HL-60 (cell line): Measurements from ENCODE around the gene DNAAF5.

Experiments
- DNase-seq, 2 experiments: peaks; one replicate each; pipeline ENCODE4 v3.0.0-alpha.2; 2010 to 2020; ENCODE audit warnings: low read depth in 1 of 2, low spot score in 1 of 2
- H3K27ac ChIP-seq: fragments of 250-450 bp; sonication (Bioruptor Pico); replicated peaks from 2 replicates; pipeline ENCODE4 v1.5.1; 2020; ENCODE audit warnings: mild to moderate bottlenecking, moderate library complexity
- H3K27me3 ChIP-seq: fragments of 250-450 bp; sonication (Bioruptor Pico); 2 replicates; pipeline ENCODE4 v1.5.1; 2021; ENCODE audit warnings: mild to moderate bottlenecking, moderate library complexity; ENCODE audit not compliant: insufficient read depth, poor library complexity, severe bottlenecking
- H3K4me3 ChIP-seq: replicated peaks from 2 replicates; pipeline ENCODE4 v1.5.1; 2011; ENCODE audit warnings: mild to moderate bottlenecking, control low read depth, low read length; ENCODE audit not compliant: insufficient read depth
- GABPA ChIP-seq: IDR thresholded peaks from 2 replicates; pipeline ENCODE4 v1.6.1; 2012; ENCODE audit warnings: low read depth
- POLR2AphosphoS5 ChIP-seq: IDR thresholded peaks from 2 replicates; pipeline ENCODE4 v1.6.1; 2012; ENCODE audit warnings: low read depth
- SPI1 ChIP-seq: IDR thresholded peaks from 2 replicates; pipeline ENCODE4 v1.6.1; 2012; ENCODE audit warnings: low read depth, mild to moderate bottlenecking, borderline replicate concordance
- TF ChIP-seq, protein P1 (sequence below): IDR thresholded peaks from one replicate; pipeline ENCODE4 v1.5.1; 2011; ENCODE audit warnings: low read length, control low read depth, inconsistent platforms; ENCODE audit not compliant: insufficient read depth
- TF ChIP-seq, protein P2 (sequence below): IDR thresholded peaks from 2 replicates; pipeline ENCODE4 v1.6.1; 2012; ENCODE audit warnings: low read depth; ENCODE audit not compliant: insufficient replicate concordance

The DNAAF5 gene

DNA sequence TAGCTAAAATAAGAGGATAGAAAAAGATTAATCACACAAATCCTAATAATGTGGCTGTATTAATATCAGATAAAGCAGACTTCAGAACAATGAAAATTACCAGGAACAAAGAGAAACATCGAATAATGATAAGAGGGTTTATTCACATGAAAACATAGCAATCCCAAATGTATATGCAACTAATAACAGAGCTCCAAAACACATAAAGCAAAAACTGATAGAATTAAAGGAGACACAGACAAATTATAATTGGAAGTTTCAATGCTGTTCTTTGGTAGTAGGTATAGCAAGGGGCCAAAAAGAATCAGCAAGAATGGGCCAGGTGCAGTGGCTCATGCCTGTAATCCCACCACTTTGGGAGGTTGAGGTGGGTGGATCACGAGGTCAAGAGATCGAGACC is 23.4 kb upstream of the DNAAF5 start:
- TF ChIP-seq, protein P1, sequence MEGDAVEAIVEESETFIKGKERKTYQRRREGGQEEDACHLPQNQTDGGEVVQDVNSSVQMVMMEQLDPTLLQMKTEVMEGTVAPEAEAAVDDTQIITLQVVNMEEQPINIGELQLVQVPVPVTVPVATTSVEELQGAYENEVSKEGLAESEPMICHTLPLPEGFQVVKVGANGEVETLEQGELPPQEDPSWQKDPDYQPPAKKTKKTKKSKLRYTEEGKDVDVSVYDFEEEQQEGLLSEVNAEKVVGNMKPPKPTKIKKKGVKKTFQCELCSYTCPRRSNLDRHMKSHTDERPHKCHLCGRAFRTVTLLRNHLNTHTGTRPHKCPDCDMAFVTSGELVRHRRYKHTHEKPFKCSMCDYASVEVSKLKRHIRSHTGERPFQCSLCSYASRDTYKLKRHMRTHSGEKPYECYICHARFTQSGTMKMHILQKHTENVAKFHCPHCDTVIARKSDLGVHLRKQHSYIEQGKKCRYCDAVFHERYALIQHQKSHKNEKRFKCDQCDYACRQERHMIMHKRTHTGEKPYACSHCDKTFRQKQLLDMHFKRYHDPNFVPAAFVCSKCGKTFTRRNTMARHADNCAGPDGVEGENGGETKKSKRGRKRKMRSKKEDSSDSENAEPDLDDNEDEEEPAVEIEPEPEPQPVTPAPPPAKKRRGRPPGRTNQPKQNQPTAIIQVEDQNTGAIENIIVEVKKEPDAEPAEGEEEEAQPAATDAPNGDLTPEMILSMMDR, result no peak
- TF ChIP-seq, protein P2, sequence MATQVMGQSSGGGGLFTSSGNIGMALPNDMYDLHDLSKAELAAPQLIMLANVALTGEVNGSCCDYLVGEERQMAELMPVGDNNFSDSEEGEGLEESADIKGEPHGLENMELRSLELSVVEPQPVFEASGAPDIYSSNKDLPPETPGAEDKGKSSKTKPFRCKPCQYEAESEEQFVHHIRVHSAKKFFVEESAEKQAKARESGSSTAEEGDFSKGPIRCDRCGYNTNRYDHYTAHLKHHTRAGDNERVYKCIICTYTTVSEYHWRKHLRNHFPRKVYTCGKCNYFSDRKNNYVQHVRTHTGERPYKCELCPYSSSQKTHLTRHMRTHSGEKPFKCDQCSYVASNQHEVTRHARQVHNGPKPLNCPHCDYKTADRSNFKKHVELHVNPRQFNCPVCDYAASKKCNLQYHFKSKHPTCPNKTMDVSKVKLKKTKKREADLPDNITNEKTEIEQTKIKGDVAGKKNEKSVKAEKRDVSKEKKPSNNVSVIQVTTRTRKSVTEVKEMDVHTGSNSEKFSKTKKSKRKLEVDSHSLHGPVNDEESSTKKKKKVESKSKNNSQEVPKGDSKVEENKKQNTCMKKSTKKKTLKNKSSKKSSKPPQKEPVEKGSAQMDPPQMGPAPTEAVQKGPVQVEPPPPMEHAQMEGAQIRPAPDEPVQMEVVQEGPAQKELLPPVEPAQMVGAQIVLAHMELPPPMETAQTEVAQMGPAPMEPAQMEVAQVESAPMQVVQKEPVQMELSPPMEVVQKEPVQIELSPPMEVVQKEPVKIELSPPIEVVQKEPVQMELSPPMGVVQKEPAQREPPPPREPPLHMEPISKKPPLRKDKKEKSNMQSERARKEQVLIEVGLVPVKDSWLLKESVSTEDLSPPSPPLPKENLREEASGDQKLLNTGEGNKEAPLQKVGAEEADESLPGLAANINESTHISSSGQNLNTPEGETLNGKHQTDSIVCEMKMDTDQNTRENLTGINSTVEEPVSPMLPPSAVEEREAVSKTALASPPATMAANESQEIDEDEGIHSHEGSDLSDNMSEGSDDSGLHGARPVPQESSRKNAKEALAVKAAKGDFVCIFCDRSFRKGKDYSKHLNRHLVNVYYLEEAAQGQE, result no peak
- TF ChIP-seq SPI1, result no peak
- TF ChIP-seq POLR2AphosphoS5, result no peak
- TF ChIP-seq GABPA, result no peak
- Histone ChIP-seq H3K4me3 (no peak overlapping the region), H3K27ac (no peak overlapping the region), H3K27me3 (no peaks in the 10 kb centered on the region)
- DNase-seq, result no peak

DNA sequence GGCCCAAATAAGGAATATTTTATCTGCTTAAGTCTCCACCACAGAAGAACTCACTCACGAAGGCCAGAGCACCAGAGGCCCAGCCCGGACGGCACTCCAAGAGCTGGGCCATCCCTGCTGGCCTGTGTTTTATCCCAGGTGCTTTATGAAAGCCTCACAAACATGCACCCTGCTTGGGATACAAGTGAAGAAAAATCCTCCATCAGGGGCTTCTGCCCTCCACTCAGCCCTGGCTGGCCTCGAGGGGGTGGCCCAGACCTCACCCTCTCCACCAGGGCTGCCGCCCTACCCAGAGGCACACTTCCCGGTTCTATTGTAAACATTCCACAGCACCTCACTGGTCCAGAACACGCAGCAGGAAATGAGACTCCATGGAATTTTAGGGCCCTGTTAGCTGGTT is 19.8 kb upstream of the DNAAF5 start:
- Histone ChIP-seq H3K4me3 (no peak overlapping the region), H3K27ac (no peak overlapping the region), H3K27me3 (no peaks in the 10 kb centered on the region)
- no peak for DNase-seq
- TF ChIP-seq, protein P1, result no peak
- TF ChIP-seq, protein P2, result no peak
- no peak for TF ChIP-seq POLR2AphosphoS5
- no peak for TF ChIP-seq GABPA
- TF ChIP-seq SPI1, result no peak

DNA sequence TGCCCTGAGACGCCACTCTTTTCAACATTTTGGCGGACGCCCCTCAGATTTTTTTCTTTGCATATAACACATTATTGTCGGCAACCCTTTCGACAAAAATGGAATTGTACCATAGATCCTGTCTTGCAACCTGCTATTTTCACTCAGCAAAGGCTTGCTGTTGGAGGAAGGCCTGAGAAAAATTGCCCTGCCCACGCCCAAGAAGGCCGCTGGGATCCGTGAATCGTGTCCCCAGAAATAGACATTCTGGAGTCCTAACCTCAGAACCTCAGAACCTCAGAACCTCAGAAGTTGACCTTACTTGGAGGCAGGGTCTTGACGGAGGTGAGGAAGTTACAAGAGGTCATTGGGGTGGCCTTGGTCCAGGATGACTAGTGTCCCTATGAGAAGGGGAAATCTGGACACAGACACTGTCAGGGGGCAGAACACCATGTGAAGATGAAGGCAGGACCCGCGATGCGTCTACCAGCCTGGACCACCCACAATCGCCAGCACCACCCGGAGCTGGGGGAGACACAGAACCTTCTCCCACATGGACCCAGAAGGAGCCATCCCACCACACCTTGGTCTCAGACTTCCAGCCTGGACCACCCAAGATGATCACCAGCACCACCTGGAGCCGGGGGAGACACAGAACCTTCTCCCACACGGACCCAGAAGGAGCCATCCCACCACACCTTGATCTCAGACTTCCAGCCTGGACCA is 19.1 kb upstream of the DNAAF5 start:
- TF ChIP-seq, protein P1, result no peak
- no peak for TF ChIP-seq GABPA
- TF ChIP-seq POLR2AphosphoS5, result no peak
- TF ChIP-seq, protein P2, result no peak
- no peak for TF ChIP-seq SPI1
- Histone ChIP-seq H3K27ac (no peak overlapping the region), H3K27me3 (no peaks in the 10 kb centered on the region), H3K4me3 (no peak overlapping the region)
- no peak for DNase-seq
